ENCODE results near the gene CAPN9.

CAPN9 gene

GRCh38 chr1:230706020-230706699 is 41.0 kb upstream of the CAPN9 start:
- TF ChIP-seq CTCF (IDR thresholded peaks at IDR 0.05; ENCODE audit: low read depth, low read length) = no peak
- Histone ChIP-seq H3K27me3 (no peaks in the 10 kb centered on the region), H3K4me3 (ENCODE audit: low read depth, low read length) (no peak overlapping the region), H3K9me3 (no peaks in the 10 kb centered on the region), H3K36me3 (no peaks in the 10 kb centered on the region), H3K4me1 (no peaks in the 10 kb centered on the region)
- no peak for DNase-seq

DNA sequence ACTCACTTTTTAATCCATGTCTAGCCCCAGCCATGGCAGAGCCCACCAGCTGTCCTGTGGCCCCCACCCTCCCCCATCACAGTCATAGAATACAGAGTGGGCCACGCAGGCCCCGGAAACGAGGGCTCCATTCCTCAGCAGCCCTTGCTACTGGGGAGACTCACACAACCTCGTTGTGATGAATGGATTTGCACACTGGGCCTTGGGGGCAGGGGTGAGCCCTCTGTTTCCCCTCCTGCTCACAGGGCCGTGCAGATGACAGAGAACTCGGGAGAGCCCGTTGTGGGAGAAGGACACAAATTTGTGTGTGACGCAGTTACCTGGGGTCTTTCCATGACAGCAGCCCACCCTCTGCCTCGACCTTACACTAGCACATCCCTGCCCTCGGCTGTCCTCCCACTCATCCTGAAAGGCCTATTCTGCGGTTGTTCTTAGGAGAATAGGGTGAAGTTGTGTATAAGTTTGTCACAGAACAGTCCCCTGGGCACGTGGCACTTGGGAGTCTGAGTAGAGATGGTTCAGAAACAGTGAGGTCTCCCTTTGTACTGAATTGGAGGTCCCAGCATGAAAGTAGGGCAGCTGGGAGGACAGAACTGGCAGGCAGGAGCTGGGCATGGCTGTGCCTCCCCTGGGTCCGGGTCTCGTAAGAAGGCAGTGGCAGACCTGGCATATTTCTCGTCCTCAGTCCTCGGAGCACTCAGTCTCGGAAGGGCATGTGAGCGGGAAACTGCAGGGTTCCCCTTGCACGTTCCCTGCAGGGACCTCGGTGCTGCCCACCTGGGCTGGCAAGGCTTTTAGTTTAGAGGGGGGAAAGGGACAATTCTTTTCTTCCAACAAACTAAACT is 40.1 kb upstream of the CAPN9 start:
- no peak for DNase-seq
- Histone ChIP-seq H3K4me1 (no peaks in the 10 kb centered on the region), H3K27me3 (no peaks in the 10 kb centered on the region), H3K4me3 (ENCODE audit: low read depth, low read length) (no peak overlapping the region), H3K9me3 (no peaks in the 10 kb centered on the region), H3K36me3 (no peaks in the 10 kb centered on the region)
- TF ChIP-seq CTCF (IDR thresholded peaks at IDR 0.05; ENCODE audit: low read depth, low read length) = no peak

- no peaks in the 10 kb centered on the region for H3K9me3 ChIP-seq
- no peak overlapping the region for H3K4me3 ChIP-seq (ENCODE audit: low read depth, low read length)
- H3K27me3 ChIP-seq = no peaks in the 10 kb centered on the region
- TF ChIP-seq CTCF (IDR thresholded peaks at IDR 0.05; ENCODE audit: low read depth, low read length) = no peak
- no peaks in the 10 kb centered on the region for H3K36me3 ChIP-seq
- DNase-seq = no peak
- H3K4me1 ChIP-seq = no peaks in the 10 kb centered on the region
These were observed 39.2 kb upstream of the CAPN9 start for GRCh38 chr1:230707732-230708630.

DNA sequence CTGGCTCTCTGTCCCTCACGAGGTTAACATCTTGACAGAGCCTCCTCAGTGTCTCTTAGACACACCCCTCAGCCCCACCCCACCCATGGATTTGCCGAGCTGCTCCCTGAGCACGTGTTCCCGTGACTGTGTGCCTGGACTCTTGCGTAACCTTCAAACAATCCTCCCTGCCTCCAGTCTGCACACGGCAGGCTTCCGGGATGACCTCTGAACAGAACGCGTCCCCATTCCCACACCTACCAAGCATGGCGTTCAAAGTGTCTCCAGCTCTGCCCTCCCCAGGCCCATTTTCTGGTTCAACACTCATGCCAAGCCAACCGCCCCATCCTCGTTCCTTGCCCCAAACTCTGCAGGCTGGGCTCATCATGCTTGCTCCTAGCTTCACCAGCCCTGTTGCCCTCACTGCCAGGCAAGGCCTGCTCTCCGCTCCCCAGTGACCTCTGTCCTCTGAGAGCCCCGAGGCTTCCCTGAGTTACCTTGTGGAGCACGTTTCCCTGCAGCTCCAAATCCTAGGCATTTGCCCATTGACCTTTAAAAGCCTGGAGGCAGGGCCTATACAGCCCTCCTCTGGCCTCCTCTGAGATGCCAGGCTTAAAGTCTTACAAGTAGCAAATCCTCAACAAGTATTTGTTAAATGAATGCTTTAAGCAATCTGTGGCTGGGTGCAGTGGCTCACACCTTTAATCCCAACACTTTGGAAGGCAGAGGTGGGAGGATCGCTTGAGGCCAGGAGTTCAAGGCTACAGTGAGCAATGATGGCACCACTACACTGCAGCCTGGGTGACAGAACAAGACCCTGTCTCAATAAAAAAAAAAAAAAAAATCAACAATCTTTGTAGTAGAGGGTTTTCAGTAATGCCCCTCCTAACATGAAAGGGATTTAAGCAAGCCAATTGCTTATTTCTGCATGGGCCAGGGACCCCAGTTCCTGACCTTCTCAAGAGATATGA is 38.3 kb upstream of the CAPN9 start:
- H3K27me3 ChIP-seq = no peaks in the 10 kb centered on the region
- H3K4me3 ChIP-seq (ENCODE audit: low read depth, low read length) = no peak overlapping the region
- TF ChIP-seq CTCF (IDR thresholded peaks at IDR 0.05; ENCODE audit: low read depth, low read length) = no peak
- no peaks in the 10 kb centered on the region for H3K9me3 ChIP-seq
- H3K36me3 ChIP-seq = no peaks in the 10 kb centered on the region
- no peak for DNase-seq
- no peaks in the 10 kb centered on the region for H3K4me1 ChIP-seq

DNA sequence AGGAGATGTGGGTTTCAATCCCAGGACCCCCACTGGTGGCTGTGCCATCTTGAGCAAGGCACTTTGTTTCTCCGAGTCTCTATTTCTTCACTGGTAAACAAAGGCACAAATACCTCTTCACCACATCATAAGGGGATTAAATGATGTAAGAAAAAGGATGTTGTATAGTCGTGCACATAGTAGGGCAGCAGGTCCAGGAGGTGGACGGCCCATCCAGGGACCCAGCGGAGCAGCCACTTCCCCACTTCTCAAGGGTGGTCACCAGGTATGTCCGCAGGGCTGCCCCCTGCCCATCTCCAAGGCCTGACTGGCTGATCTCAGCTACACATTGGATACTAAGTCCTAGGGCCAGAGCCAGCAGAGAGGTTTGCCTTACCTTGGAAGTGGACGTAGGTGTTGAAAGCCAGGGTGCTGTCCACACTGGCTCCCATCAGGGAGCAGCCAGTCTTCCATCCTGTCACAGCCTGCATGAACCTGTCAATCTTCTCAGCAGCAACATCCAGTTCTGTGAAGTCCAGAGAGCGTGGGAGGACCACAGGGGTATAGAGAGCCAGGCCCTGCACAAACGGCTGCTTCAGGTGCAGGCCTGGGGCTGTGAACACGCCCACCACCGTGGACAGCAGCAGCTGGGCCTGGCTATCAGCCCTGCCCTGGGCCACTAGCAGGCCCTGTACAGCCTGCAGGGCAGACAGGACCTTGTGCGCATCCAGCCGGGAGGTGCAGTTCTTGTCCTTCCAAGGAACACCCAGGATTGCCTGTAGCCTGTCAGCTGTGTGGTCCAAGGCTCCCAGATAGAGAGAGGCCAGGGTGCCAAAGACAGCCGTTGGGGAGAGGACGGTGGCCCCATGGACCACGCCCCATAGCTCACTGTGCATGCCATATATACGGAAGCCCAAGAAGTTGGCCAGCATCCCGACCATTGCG is 37.3 kb upstream of the CAPN9 start:
- TF ChIP-seq CTCF (IDR thresholded peaks at IDR 0.05; ENCODE audit: low read depth, low read length) = no peak
- H3K4me1 ChIP-seq = no peaks in the 10 kb centered on the region
- no peaks in the 10 kb centered on the region for H3K27me3 ChIP-seq
- no peaks in the 10 kb centered on the region for H3K9me3 ChIP-seq
- no peaks in the 10 kb centered on the region for H3K36me3 ChIP-seq
- no peak overlapping the region for H3K4me3 ChIP-seq (ENCODE audit: low read depth, low read length)
- DNase-seq = no peak
